Epithelial cell of esophagus (primary cell): ENCODE data around the gene PGR.
A peak's percentile ranks its signal among the peaks of the same experiment; 100 is the strongest.

Experiments
- DNase-seq: peaks from one replicate; pipeline ENCODE4 v3.0.0; 2010; ENCODE audit warnings: low read depth
- H3K4me3 ChIP-seq: 2 replicates; pipeline ENCODE4 v1.5.1; 2011; ENCODE audit warnings: mild to moderate bottlenecking, low read length, control low read depth
- TF ChIP-seq, protein P1 (sequence below): IDR thresholded peaks from 2 replicates; pipeline ENCODE4 v1.5.1; 2011; ENCODE audit warnings: low read depth, mild to moderate bottlenecking, low read length, control low read depth, inconsistent platforms; ENCODE audit not compliant: insufficient read depth; ENCODE audit errors: missing control alignments

Gene PGR

DNA sequence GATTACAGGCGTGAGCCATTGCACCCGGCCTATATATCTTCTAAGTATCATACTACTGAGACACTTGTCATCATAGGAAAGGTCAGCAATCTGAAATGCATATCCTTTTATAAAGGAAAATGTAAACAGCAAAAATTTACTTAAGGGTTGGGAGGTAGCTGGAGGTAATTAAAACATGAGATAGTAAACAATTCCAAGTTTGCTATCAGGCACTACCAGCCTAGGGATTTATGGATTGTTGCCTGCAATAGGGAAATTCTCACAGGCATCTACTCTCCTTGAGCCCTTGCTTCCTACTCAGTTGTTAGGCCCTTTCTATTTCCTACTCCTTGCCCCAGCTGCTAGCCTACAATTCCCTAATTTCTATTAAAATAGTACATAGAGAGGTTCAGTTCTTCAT, 16.1 kb downstream of the PGR start:
- TF ChIP-seq, protein P1, sequence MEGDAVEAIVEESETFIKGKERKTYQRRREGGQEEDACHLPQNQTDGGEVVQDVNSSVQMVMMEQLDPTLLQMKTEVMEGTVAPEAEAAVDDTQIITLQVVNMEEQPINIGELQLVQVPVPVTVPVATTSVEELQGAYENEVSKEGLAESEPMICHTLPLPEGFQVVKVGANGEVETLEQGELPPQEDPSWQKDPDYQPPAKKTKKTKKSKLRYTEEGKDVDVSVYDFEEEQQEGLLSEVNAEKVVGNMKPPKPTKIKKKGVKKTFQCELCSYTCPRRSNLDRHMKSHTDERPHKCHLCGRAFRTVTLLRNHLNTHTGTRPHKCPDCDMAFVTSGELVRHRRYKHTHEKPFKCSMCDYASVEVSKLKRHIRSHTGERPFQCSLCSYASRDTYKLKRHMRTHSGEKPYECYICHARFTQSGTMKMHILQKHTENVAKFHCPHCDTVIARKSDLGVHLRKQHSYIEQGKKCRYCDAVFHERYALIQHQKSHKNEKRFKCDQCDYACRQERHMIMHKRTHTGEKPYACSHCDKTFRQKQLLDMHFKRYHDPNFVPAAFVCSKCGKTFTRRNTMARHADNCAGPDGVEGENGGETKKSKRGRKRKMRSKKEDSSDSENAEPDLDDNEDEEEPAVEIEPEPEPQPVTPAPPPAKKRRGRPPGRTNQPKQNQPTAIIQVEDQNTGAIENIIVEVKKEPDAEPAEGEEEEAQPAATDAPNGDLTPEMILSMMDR, result no peak
- no peak for DNase-seq
- no peak overlapping the region for H3K4me3 ChIP-seq

DNA sequence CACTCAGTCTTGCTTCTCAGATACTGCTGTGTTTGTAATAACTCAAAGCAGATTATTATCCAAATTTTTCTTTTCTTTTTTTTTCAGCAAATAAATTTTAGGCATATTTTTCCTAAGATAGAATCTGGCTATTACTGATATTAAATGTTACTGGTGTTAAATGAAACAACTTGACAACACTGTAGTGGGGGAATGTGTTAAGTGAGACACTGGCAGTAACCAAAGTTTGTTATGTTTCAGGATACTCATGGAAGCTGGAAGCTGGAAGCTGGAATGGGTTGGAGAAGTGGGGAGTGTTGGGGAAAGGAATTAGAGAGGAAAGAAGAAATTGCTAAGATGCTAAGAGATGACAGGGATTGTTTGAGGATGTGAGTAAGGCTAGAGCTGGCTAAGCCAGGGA, 24.9 kb downstream of the PGR start:
- TF ChIP-seq, protein P1, result no peak
- no peak overlapping the region for H3K4me3 ChIP-seq
- no peak for DNase-seq

DNA sequence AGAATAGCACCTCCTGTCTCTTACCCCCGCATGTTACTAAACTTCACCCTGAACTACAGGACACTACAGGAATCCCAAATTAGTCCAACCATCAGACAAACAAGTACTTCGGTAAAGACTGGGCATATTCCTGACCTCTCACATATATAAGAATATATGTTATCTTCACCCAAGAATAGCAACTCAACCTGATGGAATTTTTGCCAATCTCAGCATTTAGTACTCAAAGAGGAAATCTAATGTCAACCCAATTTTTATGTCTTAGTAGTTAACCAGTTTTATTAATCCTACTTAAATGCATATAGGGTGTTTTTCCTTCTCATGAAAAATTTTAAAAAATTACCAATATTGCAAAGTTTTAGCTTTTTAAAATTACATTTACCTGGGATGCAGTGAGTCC, 26.2 kb downstream of the PGR start:
- DNase-seq, result no peak
- TF ChIP-seq, protein P1, result no peak
- no peak overlapping the region for H3K4me3 ChIP-seq

DNA sequence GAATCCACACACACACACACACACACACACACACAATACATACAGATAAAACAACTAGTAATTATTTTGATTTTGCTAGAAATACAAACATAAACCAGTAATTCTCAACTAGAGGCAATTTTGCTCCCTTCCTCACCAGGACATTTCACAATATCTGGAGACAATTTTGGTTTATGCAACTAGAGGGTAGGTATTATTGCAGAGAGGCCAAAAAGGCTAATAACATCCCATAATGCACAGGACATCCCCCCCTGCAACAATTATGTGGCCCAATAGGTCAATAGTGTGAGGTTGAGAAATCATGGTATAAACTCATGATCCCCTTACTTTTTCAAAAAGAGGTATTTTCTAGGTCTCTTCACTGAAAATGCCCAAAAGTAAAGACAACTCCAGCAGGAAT, 29.0 kb downstream of the PGR start:
- no peak for DNase-seq
- H3K4me3 ChIP-seq, result no peak overlapping the region
- TF ChIP-seq, protein P1, result no peak

DNA sequence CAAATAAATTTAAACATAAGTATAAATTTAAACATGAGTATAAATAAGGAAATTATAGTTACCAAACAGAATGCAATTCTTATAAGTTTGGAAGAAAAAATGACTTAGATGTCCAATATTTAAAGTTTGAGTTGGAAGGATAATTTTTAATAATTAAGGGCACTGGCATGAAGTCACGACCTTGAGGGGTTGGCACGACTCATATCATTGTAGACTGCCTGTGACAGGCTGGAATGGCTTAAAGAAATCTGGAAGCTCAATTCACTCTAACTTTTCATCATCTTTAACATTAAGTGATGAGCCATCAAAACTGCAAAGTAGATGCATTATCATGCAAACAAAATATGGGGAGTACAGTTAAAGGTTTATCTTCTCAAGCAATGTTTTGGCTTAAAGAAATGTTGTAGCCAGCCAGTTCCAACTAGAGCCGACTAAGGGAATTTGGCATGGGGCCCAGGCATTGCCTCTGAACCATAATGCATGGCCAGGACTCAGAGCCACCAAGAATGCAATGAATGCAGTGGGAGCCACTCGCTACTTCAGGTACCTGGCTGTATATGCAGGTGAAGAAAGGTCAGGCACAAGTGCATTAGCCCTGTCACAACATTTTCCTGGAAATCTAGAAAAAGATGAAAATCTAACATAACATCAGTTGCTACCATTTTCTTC, 33.4 kb downstream of the PGR start:
- peak; percentile 2 for DNase-seq
- TF ChIP-seq, protein P1, result no peak
- H3K4me3 ChIP-seq, result no peak overlapping the region

DNA sequence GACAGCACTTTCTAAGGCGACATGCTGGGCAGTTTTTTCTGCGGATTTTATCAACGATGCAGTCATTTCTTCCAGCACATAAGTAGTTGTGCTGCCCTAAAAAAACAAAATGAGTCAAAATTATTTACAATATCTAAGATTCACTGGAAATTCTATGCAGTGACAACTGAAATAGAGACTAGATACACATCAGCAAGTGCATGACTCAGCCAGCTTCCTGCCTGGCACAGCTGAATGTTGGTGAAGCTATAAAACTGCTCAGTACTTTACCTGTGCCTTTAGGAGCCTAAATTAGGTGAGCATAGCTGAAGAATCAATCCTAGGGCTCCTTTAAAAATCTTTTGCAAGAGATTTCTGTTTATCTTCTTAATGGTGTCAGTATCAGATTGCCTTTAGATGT, 37.8 kb downstream of the PGR start:
- no peak overlapping the region for H3K4me3 ChIP-seq
- TF ChIP-seq, protein P1, result no peak
- peak; percentile 16 for DNase-seq

DNA sequence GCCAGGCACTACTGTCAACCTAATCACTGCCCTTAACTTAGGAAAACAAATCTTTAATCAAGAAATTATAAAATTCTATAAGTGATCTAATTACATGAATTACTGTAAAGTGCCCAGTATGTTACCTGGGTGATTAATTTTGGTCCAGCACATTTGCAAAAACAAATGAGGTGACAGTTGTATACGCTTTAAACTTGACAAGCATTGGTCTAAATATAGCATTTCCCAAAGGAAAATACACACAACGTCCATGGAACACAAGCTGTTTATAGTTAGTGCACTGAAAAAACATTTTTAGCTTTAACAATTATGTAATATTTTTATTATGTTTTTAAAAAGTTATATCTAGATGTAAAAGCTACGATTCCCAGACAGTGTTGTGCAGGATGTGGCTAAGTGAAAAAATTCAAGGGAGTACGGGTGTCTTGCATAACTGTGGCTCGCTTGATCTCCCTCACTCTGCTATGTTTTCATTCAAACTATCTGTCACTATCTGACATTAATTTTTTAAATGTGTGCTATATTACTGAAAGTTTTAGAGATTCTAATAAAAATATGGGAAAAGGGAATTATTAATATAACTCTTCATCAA, 38.8 kb downstream of the PGR start:
- no peak overlapping the region for H3K4me3 ChIP-seq
- DNase-seq, result no peak
- TF ChIP-seq, protein P1, result no peak
